Trophoblast cell (in vitro differentiated cells and primary cell): Measurements from ENCODE around the gene BST2.
A peak's percentile ranks its signal among the peaks of the same experiment; 100 is the strongest.

Source experiments
- DNase-seq, 2 donors: peaks; one replicate each; pipeline ENCODE4 v3.0.0-alpha.2; 2016
- H2AFZ ChIP-seq: 2 replicates; pipeline ENCODE4 v1.6.1; 2013; ENCODE audit warnings: low read length, moderate library complexity, mild to moderate bottlenecking; ENCODE audit not compliant: insufficient read depth, poor library complexity
- H2AK5ac ChIP-seq: 2 replicates; pipeline ENCODE4 v1.6.1; 2013; ENCODE audit warnings: mild to moderate bottlenecking, low read length
- H2BK120ac ChIP-seq: 2 replicates; pipeline ENCODE4 v1.6.1; 2013; ENCODE audit warnings: low read length, mild to moderate bottlenecking, moderate library complexity; ENCODE audit not compliant: insufficient read depth, poor library complexity
- H2BK12ac ChIP-seq: 2 replicates; pipeline ENCODE4 v1.6.1; 2013; ENCODE audit warnings: mild to moderate bottlenecking, low read length, moderate library complexity
- H2BK5ac ChIP-seq: 2 replicates; pipeline ENCODE4 v1.6.1; 2013; ENCODE audit warnings: low read length, low read depth, moderate library complexity, mild to moderate bottlenecking; ENCODE audit not compliant: poor library complexity
- H3K14ac ChIP-seq: 2 replicates; pipeline ENCODE4 v1.6.1; 2013; ENCODE audit warnings: mild to moderate bottlenecking, low read length
- H3K18ac ChIP-seq: 2 replicates; pipeline ENCODE4 v1.6.1; 2013; ENCODE audit warnings: mild to moderate bottlenecking, low read length
- H3K23ac ChIP-seq: 2 replicates; pipeline ENCODE4 v1.6.1; 2013; ENCODE audit warnings: low read length
- H3K27ac ChIP-seq: 2 replicates; pipeline ENCODE4 v1.5.1; 2013; ENCODE audit warnings: low read depth, mild to moderate bottlenecking, inconsistent platforms, low read length, moderate library complexity
- H3K27me3 ChIP-seq: 2 replicates; pipeline ENCODE4 v1.6.1; 2013; ENCODE audit warnings: inconsistent platforms, mild to moderate bottlenecking, low read length, moderate library complexity; ENCODE audit not compliant: insufficient read depth
- H3K36me3 ChIP-seq, 2 experiments: 1 replicate in 1 of 2; 2 replicates in 1 of 2; pipeline ENCODE4 v1.6.1; 2013; ENCODE audit warnings: low read length in 2 of 2, mild to moderate bottlenecking in 2 of 2, moderate library complexity in 1 of 2; ENCODE audit not compliant: insufficient read depth in 2 of 2, control insufficient read depth in 1 of 2
- H3K4ac ChIP-seq: 2 replicates; pipeline ENCODE4 v1.6.1; 2013; ENCODE audit warnings: low read depth, mild to moderate bottlenecking, low read length, moderate library complexity
- H3K4me1 ChIP-seq, 2 experiments: 1 replicate in 1 of 2; 2 replicates in 1 of 2; pipeline ENCODE4 v1.6.1; 2013; ENCODE audit warnings: low read length in 2 of 2, mild to moderate bottlenecking in 2 of 2, moderate library complexity in 1 of 2; ENCODE audit not compliant: insufficient read depth in 2 of 2, control insufficient read depth in 1 of 2
- H3K4me2 ChIP-seq: 2 replicates; pipeline ENCODE4 v1.6.1; 2013; ENCODE audit warnings: inconsistent platforms, mild to moderate bottlenecking, low read length, moderate library complexity
- H3K4me3 ChIP-seq: 2 replicates; pipeline ENCODE4 v1.5.1; 2013; ENCODE audit warnings: mild to moderate bottlenecking, low read depth, low read length, inconsistent platforms
- H3K79me1 ChIP-seq: one replicate; pipeline ENCODE4 v1.6.1; 2013; ENCODE audit warnings: low read length
- H3K79me2 ChIP-seq: 2 replicates; pipeline ENCODE4 v1.6.1; 2013; ENCODE audit warnings: low read length, mild to moderate bottlenecking; ENCODE audit not compliant: control insufficient read depth, insufficient read depth, poor library complexity
- H3K9ac ChIP-seq: 2 replicates; pipeline ENCODE4 v1.6.1; 2013; ENCODE audit warnings: mild to moderate bottlenecking, low read length
- H3K9me3 ChIP-seq: 2 replicates; pipeline ENCODE4 v1.6.1; 2013; ENCODE audit warnings: low read depth, mild to moderate bottlenecking, control low read depth, inconsistent platforms, low read length; ENCODE audit not compliant: insufficient read depth
- H4K12ac ChIP-seq: 2 replicates; pipeline ENCODE4 v1.6.1; 2013; ENCODE audit warnings: low read depth, mild to moderate bottlenecking, low read length, moderate library complexity
- H4K8ac ChIP-seq: 2 replicates; pipeline ENCODE4 v1.6.1; 2013; ENCODE audit warnings: low read depth, mild to moderate bottlenecking, low read length, moderate library complexity
- H4K91ac ChIP-seq: one replicate; pipeline ENCODE4 v1.6.1; 2013; ENCODE audit warnings: low read depth, mild to moderate bottlenecking, low read length, moderate library complexity
- WGBS: extraction: QIAGEN DNeasy Blood & Tissue Kit; methylation state at CpG from one replicate; pipeline ENCODE4 v1.1.7; 2013; ENCODE audit warnings: missing lambda C conversion rate; ENCODE audit not compliant: insufficient read length, insufficient coverage; ENCODE audit errors: extremely low coverage; 5-methylcytosine and 5-hydroxymethylcytosine counted together

The BST2 gene

GRCh38 chr19:17393914-17394313 is 11.5 kb downstream of the BST2 start, which contains the start of gene CCDC194:
CCDC194 (minus strand) TSS chr19:17394196; CDS start chr19:17394158, 38 bp downstream.
- no peaks in the 10 kb centered on the region for H3K9me3 ChIP-seq
- H4K91ac ChIP-seq = no peak within 1 kb of the TSS
- DNase-seq = no peak
- no peak within 1 kb of the TSS for H3K4ac ChIP-seq
- H2BK5ac ChIP-seq = no peak within 1 kb of the TSS
- H3K4me3 ChIP-seq = no peak within 1 kb of the TSS
- no peak within 1 kb of the TSS for H3K27ac ChIP-seq
- no peak within 1 kb of the TSS for H2AK5ac ChIP-seq
- H3K4me1 ChIP-seq = peaks cover 6 to 10% of the 10 kb centered on the region in 2 experiments
- no peak within 1 kb of the TSS for H3K14ac ChIP-seq
- no peak within 1 kb of the TSS for H3K23ac ChIP-seq
- H4K12ac ChIP-seq = no peak within 1 kb of the TSS
- H2BK12ac ChIP-seq = no peak within 1 kb of the TSS
- no peak within 1 kb of the TSS for H3K18ac ChIP-seq
- H3K79me2 ChIP-seq = no peaks in the 10 kb centered on the region
- H2AFZ ChIP-seq = no peak within 1 kb of the TSS
- H3K9ac ChIP-seq = no peak within 1 kb of the TSS
- peaks cover 6% of the 10 kb centered on the region for H3K27me3 ChIP-seq
- H3K4me2 ChIP-seq = no peak within 1 kb of the TSS
- H3K36me3 ChIP-seq = no peaks in the 10 kb centered on the region
- H2BK120ac ChIP-seq = no peak within 1 kb of the TSS
- WGBS = no CpG with 5 or more reads among the region's 41 CpGs
- H4K8ac ChIP-seq = peak within 1 kb of the TSS; percentile 11
- no peaks in the 10 kb centered on the region for H3K79me1 ChIP-seq

GRCh38 chr19:17393002-17393401 is 12.4 kb downstream of the BST2 start:
- Histone ChIP-seq H2BK120ac (no peak overlapping the region), H4K12ac (no peak overlapping the region), H3K4ac (no peak overlapping the region), H3K27ac (no peak overlapping the region), H3K79me1 (no peaks in the 10 kb centered on the region), H3K27me3 (peaks cover 6% of the 10 kb centered on the region), H3K9me3 (no peaks in the 10 kb centered on the region), H4K8ac (no peak overlapping the region), H3K23ac (no peak overlapping the region), H2BK12ac (no peak overlapping the region), H3K4me1 (peaks cover 6 to 10% of the 10 kb centered on the region in 2 experiments), H2AK5ac (no peak overlapping the region), H3K4me3 (no peak overlapping the region), H4K91ac (no peak overlapping the region), H3K36me3 (no peaks in the 10 kb centered on the region), H3K18ac (no peak overlapping the region), H3K14ac (no peak overlapping the region), H3K4me2 (no peak overlapping the region), H3K79me2 (no peaks in the 10 kb centered on the region), H2BK5ac (no peak overlapping the region), H2AFZ (no peak overlapping the region), H3K9ac (no peak overlapping the region)
- WGBS = no CpG with 5 or more reads among the region's 2 CpGs
- DNase-seq = no peak

- Histone ChIP-seq H3K79me2 (no peaks in the 10 kb centered on the region), H3K4me2 (peak overlapping the region; percentile 90), H3K14ac (no peak overlapping the region), H3K18ac (no peak overlapping the region), H3K27ac (no peak overlapping the region), H3K4me3 (no peak overlapping the region), H3K36me3 (no peaks in the 10 kb centered on the region), H2BK12ac (no peak overlapping the region), H3K27me3 (peaks cover 6% of the 10 kb centered on the region), H3K9me3 (no peaks in the 10 kb centered on the region), H3K79me1 (no peaks in the 10 kb centered on the region), H2AK5ac (no peak overlapping the region), H4K12ac (no peak overlapping the region), H3K4me1 (peaks cover 6 to 10% of the 10 kb centered on the region in 2 experiments), H4K91ac (no peak overlapping the region), H2BK5ac (no peak overlapping the region), H2BK120ac (no peak overlapping the region), H4K8ac (peak overlapping the region; percentile 77), H3K9ac (no peak overlapping the region), H3K23ac (no peak overlapping the region), H2AFZ (peak overlapping the region; percentile 92), H3K4ac (no peak overlapping the region)
- no CpG with 5 or more reads among the region's 26 CpGs for WGBS
- DNase-seq = no peak
Observed at GRCh38 chr19:17391371-17392151, 13.9 kb downstream of the BST2 start.

GRCh38 chr19:17390665-17391370 is 14.6 kb downstream of the BST2 start:
- DNase-seq = peak; percentile 90 to 91
- peak overlapping the region; percentile 53 for H2AFZ ChIP-seq
- no peak overlapping the region for H3K18ac ChIP-seq
- no peak overlapping the region for H4K12ac ChIP-seq
- H3K23ac ChIP-seq = no peak overlapping the region
- no peaks in the 10 kb centered on the region for H3K36me3 ChIP-seq
- peaks cover 6 to 10% of the 10 kb centered on the region in 2 experiments for H3K4me1 ChIP-seq
- no peak overlapping the region for H3K4ac ChIP-seq
- no CpG with 5 or more reads among the region's 50 CpGs for WGBS
- no peaks in the 10 kb centered on the region for H3K79me1 ChIP-seq
- no peak overlapping the region for H3K9ac ChIP-seq
- H3K4me2 ChIP-seq = peak overlapping the region; percentile 90
- H3K4me3 ChIP-seq = peak overlapping the region; percentile 38
- peaks cover 6% of the 10 kb centered on the region for H3K27me3 ChIP-seq
- no peak overlapping the region for H2BK5ac ChIP-seq
- no peak overlapping the region for H2AK5ac ChIP-seq
- H3K79me2 ChIP-seq = no peaks in the 10 kb centered on the region
- H3K27ac ChIP-seq = no peak overlapping the region
- H2BK120ac ChIP-seq = no peak overlapping the region
- H2BK12ac ChIP-seq = no peak overlapping the region
- no peaks in the 10 kb centered on the region for H3K9me3 ChIP-seq
- peak overlapping the region; percentile 80 for H4K8ac ChIP-seq
- H3K14ac ChIP-seq = no peak overlapping the region
- no peak overlapping the region for H4K91ac ChIP-seq
